Upper lobe of right lung (tissue), 1 donor: ENCODE data around the gene FLT3LG. TPM values are rescaled to one million over a fixed set of nuclear protein-coding genes. Genes with fewer than 3 reads are reported as not detected.

Source experiments
- ATAC-seq: fragments of 200-7000 bp; cut with Tn5 transposase; one replicate; pipeline ENCODE4 v1.9.1; 2020; ENCODE audit warnings: mild to moderate bottlenecking, moderate library complexity
- DNase-seq: peaks from one replicate; pipeline ENCODE4 v3.0.0-alpha.2; 2020
- H3K27ac ChIP-seq: fragments of 200-600 bp; one replicate; pipeline ENCODE4 v1.8.0; 2022
- H3K27me3 ChIP-seq: fragments of 200-600 bp; one replicate; pipeline ENCODE4 v1.8.0; 2022; ENCODE audit warnings: mild to moderate bottlenecking
- H3K36me3 ChIP-seq: fragments of 200-600 bp; one replicate; pipeline ENCODE4 v1.8.0; 2022
- H3K4me1 ChIP-seq: fragments of 200-600 bp; one replicate; pipeline ENCODE4 v1.8.0; 2022
- H3K4me3 ChIP-seq: fragments of 200-600 bp; one replicate; pipeline ENCODE4 v1.8.0; 2022; ENCODE audit warnings: mild to moderate bottlenecking
- H3K9me3 ChIP-seq: fragments of 200-600 bp; one replicate; pipeline ENCODE4 v1.8.0; 2022
- CTCF ChIP-seq: fragments of 200-600 bp; IDR thresholded peaks from one replicate; pipeline ENCODE4 v1.8.0; 2022; ENCODE audit warnings: antibody characterized with exemption
- intact Hi-C: fragments of 100-400 bp; cut with DNase I; formaldehyde crosslinking; loops from one replicate; pipeline ENCODE4 v1.11.0; 2022
- total RNA-seq: library from RNA; stranded (reverse); fragmentation: NEBNext Ultra II Directional; extraction: Animal tissue kit (Norgen Biotek cat#: 25700); gene quantifications from one replicate; pipeline ENCODE4 v1.2.1, GENCODE V29; 2021
- donor health status: DM: no; HTN: yes; CAD: no; lungs with severe emphysema.

FLT3LG gene
- total RNA-seq, 1 donor from 2014 or later = 12.1 TPM

- H3K36me3 ChIP-seq = peaks cover 48% of the 10 kb centered on the region
- DNase-seq = no peak
- no peak for TF ChIP-seq CTCF
- no peaks in the 10 kb centered on the region for H3K27me3 ChIP-seq
- ATAC-seq = no peak
- H3K4me3 ChIP-seq = peak overlapping the region; percentile 100
- no peaks in the 10 kb centered on the region for H3K9me3 ChIP-seq
- intact Hi-C loops = no loop called here
- peaks cover 27% of the 10 kb centered on the region for H3K4me1 ChIP-seq
- H3K27ac ChIP-seq = peak overlapping the region; percentile 97
Measured at GRCh38 chr19:49490287-49491029, 16.4 kb downstream of the FLT3LG start.

GRCh38 chr19:49491030-49491803, 17.2 kb downstream of the FLT3LG start:
- H3K27ac ChIP-seq = no peak overlapping the region
- H3K27me3 ChIP-seq = no peaks in the 10 kb centered on the region
- H3K4me3 ChIP-seq = no peak overlapping the region
- H3K9me3 ChIP-seq = no peaks in the 10 kb centered on the region
- peaks cover 27% of the 10 kb centered on the region for H3K4me1 ChIP-seq
- H3K36me3 ChIP-seq = peaks cover 48% of the 10 kb centered on the region
- no peak for TF ChIP-seq CTCF
- DNase-seq = no peak
- intact Hi-C loops = no loop called here
- no peak for ATAC-seq

DNA sequence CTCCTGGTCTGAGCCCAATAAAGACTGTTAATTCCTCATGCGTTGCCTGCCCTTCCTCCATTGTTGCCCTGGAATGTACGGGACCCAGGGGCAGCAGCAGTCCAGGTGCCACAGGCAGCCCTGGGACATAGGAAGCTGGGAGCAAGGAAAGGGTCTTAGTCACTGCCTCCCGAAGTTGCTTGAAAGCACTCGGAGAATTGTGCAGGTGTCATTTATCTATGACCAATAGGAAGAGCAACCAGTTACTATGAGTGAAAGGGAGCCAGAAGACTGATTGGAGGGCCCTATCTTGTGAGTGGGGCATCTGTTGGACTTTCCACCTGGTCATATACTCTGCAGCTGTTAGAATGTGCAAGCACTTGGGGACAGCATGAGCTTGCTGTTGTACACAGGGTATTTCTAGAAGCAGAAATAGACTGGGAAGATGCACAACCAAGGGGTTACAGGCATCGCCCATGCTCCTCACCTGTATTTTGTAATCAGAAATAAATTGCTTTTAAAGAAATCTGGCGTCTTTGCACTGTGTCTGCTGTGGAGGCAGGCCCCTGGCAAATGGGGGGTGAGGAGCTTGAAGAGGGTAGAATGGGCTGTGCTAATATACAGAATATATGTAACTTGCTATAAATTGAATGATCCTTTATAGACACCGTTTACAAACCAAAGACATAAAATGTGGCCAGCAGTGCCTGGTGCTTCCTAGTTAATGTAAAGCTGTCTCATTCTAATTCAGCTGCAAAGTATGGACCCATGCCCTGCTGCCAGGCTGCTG, 18.0 kb downstream of the FLT3LG start:
- intact Hi-C loops = no loop called here
- Histone ChIP-seq H3K27me3 (no peaks in the 10 kb centered on the region), H3K4me3 (no peak overlapping the region)

GRCh38 chr19:49492573-49493405, 18.8 kb downstream of the FLT3LG start:
- no peak for TF ChIP-seq CTCF
- ATAC-seq = no peak
- Histone ChIP-seq H3K4me1 (peaks cover 36% of the 10 kb centered on the region), H3K27me3 (no peaks in the 10 kb centered on the region), H3K9me3 (no peaks in the 10 kb centered on the region), H3K27ac (no peak overlapping the region), H3K4me3 (no peak overlapping the region), H3K36me3 (peaks cover 56% of the 10 kb centered on the region)
- intact Hi-C loops = no loop called here
- DNase-seq = no peak

More for the DNA sequence above, 18.0 kb downstream of the FLT3LG start:
- Histone ChIP-seq H3K36me3 (peaks cover 48% of the 10 kb centered on the region), H3K4me1 (peaks cover 28% of the 10 kb centered on the region), H3K9me3 (no peaks in the 10 kb centered on the region), H3K27ac (no peak overlapping the region)
- no peak for DNase-seq
- no peak for TF ChIP-seq CTCF
- ATAC-seq = no peak

- H3K36me3 ChIP-seq = peaks cover 49% of the 10 kb centered on the region
- intact Hi-C loops = no loop called here
- TF ChIP-seq CTCF = no peak
- H3K9me3 ChIP-seq = no peaks in the 10 kb centered on the region
- H3K27me3 ChIP-seq = no peaks in the 10 kb centered on the region
- ATAC-seq = no peak
- peak overlapping the region; percentile 98 for H3K4me3 ChIP-seq
- peak overlapping the region; percentile 93 for H3K27ac ChIP-seq
- peaks cover 38% of the 10 kb centered on the region for H3K4me1 ChIP-seq
- no peak for DNase-seq
Measured at GRCh38 chr19:49496574-49497008, 22.6 kb downstream of the FLT3LG start.
